LNCAP (cell line): ENCODE data around the gene NPY1R.

ENCODE experiments used
- TF ChIP-seq, protein P1 (sequence below): fragments of 450-650 bp; IDR thresholded peaks from 2 replicates; pipeline ENCODE4 v1.5.1; 2017; ENCODE audit warnings: mild to moderate bottlenecking

The NPY1R gene

DNA sequence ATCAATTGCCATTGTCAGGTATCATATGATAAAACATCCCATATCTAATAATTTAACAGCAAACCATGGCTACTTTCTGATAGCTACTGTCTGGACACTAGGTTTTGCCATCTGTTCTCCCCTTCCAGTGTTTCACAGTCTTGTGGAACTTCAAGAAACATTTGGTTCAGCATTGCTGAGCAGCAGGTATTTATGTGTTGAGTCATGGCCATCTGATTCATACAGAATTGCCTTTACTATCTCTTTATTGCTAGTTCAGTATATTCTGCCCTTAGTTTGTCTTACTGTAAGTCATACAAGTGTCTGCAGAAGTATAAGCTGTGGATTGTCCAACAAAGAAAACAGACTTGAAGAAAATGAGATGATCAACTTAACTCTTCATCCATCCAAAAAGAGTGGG is 18.3 kb upstream of the NPY1R start:
- TF ChIP-seq, protein P1, sequence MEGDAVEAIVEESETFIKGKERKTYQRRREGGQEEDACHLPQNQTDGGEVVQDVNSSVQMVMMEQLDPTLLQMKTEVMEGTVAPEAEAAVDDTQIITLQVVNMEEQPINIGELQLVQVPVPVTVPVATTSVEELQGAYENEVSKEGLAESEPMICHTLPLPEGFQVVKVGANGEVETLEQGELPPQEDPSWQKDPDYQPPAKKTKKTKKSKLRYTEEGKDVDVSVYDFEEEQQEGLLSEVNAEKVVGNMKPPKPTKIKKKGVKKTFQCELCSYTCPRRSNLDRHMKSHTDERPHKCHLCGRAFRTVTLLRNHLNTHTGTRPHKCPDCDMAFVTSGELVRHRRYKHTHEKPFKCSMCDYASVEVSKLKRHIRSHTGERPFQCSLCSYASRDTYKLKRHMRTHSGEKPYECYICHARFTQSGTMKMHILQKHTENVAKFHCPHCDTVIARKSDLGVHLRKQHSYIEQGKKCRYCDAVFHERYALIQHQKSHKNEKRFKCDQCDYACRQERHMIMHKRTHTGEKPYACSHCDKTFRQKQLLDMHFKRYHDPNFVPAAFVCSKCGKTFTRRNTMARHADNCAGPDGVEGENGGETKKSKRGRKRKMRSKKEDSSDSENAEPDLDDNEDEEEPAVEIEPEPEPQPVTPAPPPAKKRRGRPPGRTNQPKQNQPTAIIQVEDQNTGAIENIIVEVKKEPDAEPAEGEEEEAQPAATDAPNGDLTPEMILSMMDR, result no peak

DNA sequence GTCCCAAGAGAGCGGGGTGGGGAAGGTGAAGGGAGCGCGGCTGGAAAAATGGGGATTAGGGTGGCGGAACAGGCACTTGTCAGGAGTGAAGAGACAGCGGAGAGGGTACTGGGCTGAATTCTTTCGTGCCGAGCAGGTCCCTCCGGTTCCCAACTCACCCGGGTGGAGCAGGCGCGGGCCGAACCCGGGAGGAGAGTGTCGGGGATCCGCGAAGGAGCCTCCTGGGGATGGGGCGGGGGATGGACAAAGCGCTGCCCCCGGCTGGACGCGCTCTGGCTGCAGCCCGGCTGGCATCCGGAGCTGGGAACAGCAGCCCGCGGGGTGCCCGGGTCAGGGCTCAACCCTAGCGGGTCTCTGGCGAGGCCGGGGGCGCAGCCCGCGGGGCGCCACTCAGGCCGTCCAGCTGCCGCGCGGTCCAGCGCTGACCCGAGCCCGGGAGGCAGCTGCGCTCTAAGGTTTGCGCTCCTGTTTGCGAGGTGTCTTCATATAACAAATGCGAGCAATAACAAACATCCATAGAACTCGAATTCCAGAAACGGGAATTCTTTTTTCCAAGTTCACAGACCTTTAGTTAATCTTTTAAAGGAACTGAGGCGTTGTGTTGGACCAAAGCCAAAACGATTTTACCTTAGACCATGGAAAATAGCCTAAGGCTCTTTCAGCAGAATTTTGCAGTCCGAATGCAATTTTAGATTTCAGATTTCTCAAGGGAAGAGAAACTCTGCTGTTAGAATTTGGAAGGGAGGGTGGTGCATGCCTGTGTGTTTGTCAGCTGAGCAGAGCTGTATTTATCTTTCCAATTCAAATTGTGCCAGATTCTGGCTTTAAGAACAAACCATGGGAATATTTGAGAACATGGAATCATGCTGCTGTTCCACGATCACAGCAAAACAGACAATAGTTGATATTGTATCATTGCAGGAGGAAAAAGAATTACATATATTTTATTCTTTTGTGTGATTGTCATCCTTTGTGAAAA is 12.0 kb upstream of the NPY1R start:
- TF ChIP-seq, protein P1, result no peak

DNA sequence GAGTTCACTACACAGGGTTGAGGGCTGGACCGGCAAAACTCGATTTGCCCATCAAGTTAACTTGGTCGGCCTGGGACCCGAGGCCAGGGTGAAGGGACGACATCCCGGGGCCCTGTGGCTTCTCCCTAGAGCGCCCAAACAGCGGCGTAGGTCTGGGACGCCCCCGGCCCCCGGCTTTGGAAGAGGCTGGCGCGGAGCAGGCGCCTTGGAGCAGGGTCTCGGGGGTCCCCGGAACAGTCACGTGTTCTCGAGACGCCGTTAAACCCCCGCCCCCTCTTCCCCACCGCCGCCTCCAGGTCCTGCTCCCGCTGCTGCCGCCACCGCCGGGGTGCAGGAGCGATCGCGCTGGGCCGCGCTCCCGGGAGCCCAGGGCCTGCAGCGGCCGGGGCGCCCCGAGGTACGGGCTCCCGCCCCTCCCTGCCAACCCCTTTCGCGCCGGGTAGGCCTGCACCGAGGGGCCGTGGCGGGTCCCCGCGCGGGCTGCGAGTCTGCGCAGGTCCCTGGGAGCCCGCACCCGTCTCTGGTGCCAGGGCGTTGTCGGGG is 11.3 kb upstream of the NPY1R start, which contains the start of gene NPY5R:
NPY5R (plus strand) TSS at position 289 of the 543 bp plus-strand sequence. CDS start 6,382 bp downstream, outside the sequence.
- TF ChIP-seq, protein P1, result no peak

DNA sequence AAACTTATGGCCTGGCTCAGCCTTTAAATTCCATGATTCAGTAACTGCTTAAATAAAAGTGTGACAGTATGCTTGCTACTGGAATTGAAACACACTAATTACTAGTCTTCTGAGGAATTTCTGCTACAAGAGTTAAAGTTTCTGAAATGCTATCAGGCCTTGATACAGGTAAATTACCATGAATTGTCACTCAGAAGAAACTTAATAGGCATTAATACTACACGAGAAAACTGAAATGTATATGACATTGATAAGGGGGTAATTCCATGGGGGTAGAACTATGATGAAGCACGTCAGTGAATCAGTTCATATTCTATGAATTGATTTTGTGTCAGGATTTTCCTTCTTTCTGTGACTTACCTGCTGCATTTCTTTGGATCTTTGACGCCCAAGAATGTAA is 3.0 kb upstream of the NPY1R start:
- TF ChIP-seq, protein P1, result no peak

DNA sequence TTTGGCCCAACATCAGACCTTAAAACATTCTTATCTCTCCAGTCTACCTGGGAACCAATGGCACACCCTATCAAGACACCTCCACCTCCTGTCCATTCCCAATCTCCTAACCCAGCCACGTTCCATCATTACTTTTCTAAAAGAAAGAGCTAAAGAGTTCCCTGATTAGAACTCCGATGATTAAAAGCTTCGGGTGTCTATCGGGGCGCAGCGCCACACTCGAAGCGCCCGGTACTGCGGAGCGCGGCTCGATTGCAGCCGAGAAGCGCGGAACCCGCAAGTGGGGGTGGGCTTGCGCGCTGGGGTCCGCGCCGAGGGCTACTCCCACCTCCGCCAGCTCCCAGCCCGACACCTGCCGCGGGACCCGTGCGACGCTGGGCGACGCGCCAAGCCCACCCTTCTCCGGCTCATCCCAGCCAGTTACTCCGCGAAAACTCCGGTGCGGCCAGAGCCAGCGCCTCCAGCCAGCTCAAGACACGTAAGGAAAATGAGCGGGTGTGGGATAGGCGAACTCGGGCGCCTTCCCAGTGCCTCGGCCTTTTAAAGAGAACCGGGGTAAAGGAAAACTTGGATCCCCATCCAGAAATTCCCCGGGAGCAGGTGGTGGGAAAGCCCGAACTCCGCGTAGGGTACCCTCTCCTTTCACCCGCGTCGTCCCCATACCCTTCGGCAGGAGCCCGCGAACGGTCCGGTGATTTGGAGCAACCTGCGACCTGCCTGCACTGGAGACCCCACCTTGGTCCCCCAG is 593 bp downstream of the NPY1R start:
- TF ChIP-seq, protein P1, result no peak

DNA sequence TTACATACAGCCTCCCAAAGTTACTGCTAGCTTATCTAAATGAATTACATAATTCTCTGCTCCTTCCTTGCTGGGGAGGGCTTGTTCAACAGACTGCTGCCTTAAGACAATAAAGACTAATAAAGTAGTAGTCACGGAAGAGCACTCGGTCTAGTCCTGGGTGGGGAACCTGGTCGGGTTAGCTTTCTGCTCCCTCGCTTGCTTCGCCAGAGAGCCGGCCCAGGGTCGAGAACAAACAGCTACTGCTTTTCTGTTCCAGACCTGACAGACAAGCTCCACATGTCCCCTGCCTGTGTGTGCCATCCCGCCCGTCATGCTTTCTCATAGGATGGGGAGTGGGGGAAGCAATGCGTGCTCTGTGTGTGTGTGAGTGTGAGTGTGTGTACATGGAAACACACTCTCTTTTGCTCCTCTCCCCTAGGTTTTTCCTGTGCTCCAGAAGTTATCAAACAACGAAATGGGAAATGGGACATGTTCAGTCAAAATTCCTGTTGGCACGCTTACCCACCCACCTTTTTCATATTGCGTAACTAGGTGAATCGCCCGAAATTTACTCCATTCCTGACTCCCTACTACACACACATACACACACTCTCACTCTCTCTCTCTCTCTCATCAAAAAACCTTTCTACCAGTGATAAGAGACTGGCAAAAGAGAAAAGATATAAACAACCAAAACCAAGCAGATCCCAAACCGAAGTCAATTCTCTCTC is 1.3 kb downstream of the NPY1R start:
- TF ChIP-seq, protein P1, result no peak

DNA sequence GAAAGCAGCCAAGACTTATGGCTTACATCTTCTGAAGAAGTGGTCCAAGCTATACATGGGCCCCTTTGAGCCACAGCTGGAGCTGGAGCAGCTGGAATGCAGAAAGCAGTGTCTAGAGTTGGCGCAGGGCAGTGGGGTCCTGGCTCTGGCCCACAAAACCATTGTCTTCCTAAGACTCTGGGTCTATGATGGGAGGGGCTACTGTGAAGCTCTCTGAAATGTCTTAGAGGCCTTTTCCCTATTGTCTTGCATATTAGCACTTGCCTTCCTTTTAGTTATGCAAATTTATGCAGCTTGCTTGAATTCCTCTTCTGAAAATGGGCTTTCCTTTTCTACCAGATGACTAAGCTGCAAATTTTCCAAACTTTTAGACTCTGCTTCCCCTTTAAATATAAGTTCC is 15.3 kb downstream of the NPY1R start:
- TF ChIP-seq, protein P1, result no peak
